H1 (cell line): ENCODE results near the gene C19orf38. TPM values are rescaled to one million over a fixed set of nuclear protein-coding genes. Genes with fewer than 3 reads are reported as not detected.

Experiments
- CTCF ChIA-PET: fragments of 300-600 bp; sonication (Branson Sonifier 250); formaldehyde crosslinking; loops from one replicate; lab custom pipeline; 2021; ENCODE audit not compliant: partially characterized antibody; lab: Charles Lee
- POLR2A ChIA-PET: fragments of 300-600 bp; sonication (Branson Sonifier 250); formaldehyde crosslinking; loops from one replicate; lab custom pipeline; 2021; ENCODE audit warnings: inconsistent platforms; ENCODE audit not compliant: partially characterized antibody; lab: Charles Lee
- DNase-seq, 2 experiments: peaks; one replicate each; pipeline versions ENCODE4 v3.0.0 to v3.0.0-alpha.2; 2010 to 2022; ENCODE audit warnings: low spot score in 2 of 2, low read depth in 1 of 2, mixed read lengths in 1 of 2
- FAIRE-seq: peaks from 2 replicates; lab custom pipeline; 2011; peaks lifted over from hg19 to GRCh38; lab: Jason Lieb, UNC
- H2AFZ ChIP-seq: 2 replicates; pipeline ENCODE4 v1.8.1; 2012; ENCODE audit warnings: low read length, inconsistent platforms
- H2AK5ac ChIP-seq: 2 replicates; pipeline ENCODE4 v1.6.1; 2013; ENCODE audit warnings: low read depth, low read length
- H2BK120ac ChIP-seq: replicated peaks from 2 replicates; pipeline ENCODE3; 2013; ENCODE audit warnings: low read depth, low read length, inconsistent platforms
- H2BK12ac ChIP-seq: 2 replicates; pipeline ENCODE4 v1.6.1; 2013; ENCODE audit warnings: low read depth, low read length
- H2BK15ac ChIP-seq: 2 replicates; pipeline ENCODE4 v1.6.1; 2013; ENCODE audit warnings: low read length
- H2BK20ac ChIP-seq: 2 replicates; pipeline ENCODE4 v1.6.1; 2013; ENCODE audit warnings: low read length
- H2BK5ac ChIP-seq: 2 replicates; pipeline ENCODE4 v1.6.1; 2013; ENCODE audit warnings: low read depth, low read length
- H3K14ac ChIP-seq: 2 replicates; pipeline ENCODE4 v1.6.1; 2013; ENCODE audit warnings: inconsistent platforms; ENCODE audit not compliant: insufficient read length
- H3K18ac ChIP-seq: 2 replicates; pipeline ENCODE4 v1.6.1; 2013; ENCODE audit warnings: low read length; ENCODE audit errors: extremely low read depth
- H3K23ac ChIP-seq: 2 replicates; pipeline ENCODE4 v1.6.1; 2013; ENCODE audit warnings: inconsistent platforms; ENCODE audit not compliant: insufficient read length
- H3K23me2 ChIP-seq: 2 replicates; pipeline ENCODE4 v1.6.1; 2013; ENCODE audit warnings: low read depth, low read length
- H3K27ac ChIP-seq: 2 replicates; pipeline ENCODE4 v1.6.1; 2011; ENCODE audit warnings: low read depth, low read length, inconsistent platforms
- H3K27me3 ChIP-seq, 4 experiments: replicated peaks in 1 of 4; 1 replicate in 1 of 4; 2 replicates in 3 of 4; pipeline versions ENCODE4 v1.6.1 to v1.8.1; 2011 to 2013; ENCODE audit warnings: low read length in 3 of 4, mild to moderate bottlenecking in 3 of 4, inconsistent platforms in 2 of 4, mixed read lengths in 2 of 4, moderate library complexity in 1 of 4; ENCODE audit not compliant: control insufficient read depth in 3 of 4, insufficient read depth in 3 of 4; ENCODE audit errors: extremely low read depth in 1 of 4
- H3K36me3 ChIP-seq, 4 experiments: 2 replicates each; pipeline versions ENCODE4 v1.6.1 to v1.8.1; 2011 to 2013; ENCODE audit warnings: mild to moderate bottlenecking in 4 of 4, low read length in 3 of 4, moderate library complexity in 2 of 4, control low read depth in 1 of 4, inconsistent platforms in 1 of 4; ENCODE audit not compliant: insufficient read depth in 4 of 4, control insufficient read depth in 2 of 4
- H3K4ac ChIP-seq: replicated peaks from 2 replicates; pipeline ENCODE3; 2013; ENCODE audit warnings: low read length, low read depth, mixed read lengths, inconsistent platforms; ENCODE audit not compliant: insufficient read length
- H3K4me1 ChIP-seq, 4 experiments: replicated peaks in 1 of 4; 1 replicate in 1 of 4; 2 replicates in 3 of 4; pipeline versions ENCODE4 v1.6.1 to v1.8.1; 2011 to 2013; ENCODE audit warnings: low read length in 3 of 4, inconsistent platforms in 2 of 4, mixed read lengths in 1 of 4; ENCODE audit not compliant: insufficient read depth in 4 of 4, control insufficient read depth in 3 of 4
- H3K4me2 ChIP-seq, 2 experiments: 2 replicates each; pipeline versions ENCODE4 v1.6.1 to v1.8.1; 2011 to 2013; ENCODE audit warnings: low read depth in 2 of 2, low read length in 2 of 2, control low read depth in 1 of 2, inconsistent platforms in 1 of 2, mild to moderate bottlenecking in 1 of 2; ENCODE audit not compliant: insufficient read depth in 1 of 2
- H3K4me3 ChIP-seq, 4 experiments: fragments of 200-600, 300-600 bp in 1 of 4; sonication (generic), shearing (Covaris generic), sonication (Bioruptor Twin) in 1 of 4; 2 replicates each; pipeline versions ENCODE4 v1.5.1 to v1.8.1; 2011 to 2016; ENCODE audit warnings: low read length in 4 of 4, low read depth in 3 of 4, control low read depth in 2 of 4, inconsistent platforms in 2 of 4, mild to moderate bottlenecking in 2 of 4, mixed read lengths in 1 of 4, moderate library complexity in 1 of 4; ENCODE audit not compliant: insufficient read depth in 2 of 4; ENCODE audit errors: extremely low read depth in 1 of 4
- H3K56ac ChIP-seq: replicated peaks from 2 replicates; pipeline ENCODE3; 2013; ENCODE audit warnings: low read depth, mild to moderate bottlenecking, mixed read lengths, low read length, inconsistent platforms; ENCODE audit not compliant: insufficient read length
- H3K79me1 ChIP-seq: 2 replicates; pipeline ENCODE4 v1.6.1; 2013; ENCODE audit warnings: low read depth, low read length, control low read depth
- H3K79me2 ChIP-seq, 2 experiments: 2 replicates each; pipeline versions ENCODE4 v1.6.1 to v1.8.1; 2012 to 2013; ENCODE audit warnings: low read length in 2 of 2, mild to moderate bottlenecking in 2 of 2, inconsistent platforms in 1 of 2; ENCODE audit not compliant: insufficient read depth in 2 of 2, control insufficient read depth in 1 of 2
- H3K9ac ChIP-seq, 4 experiments: replicated peaks in 1 of 4; 1 replicate in 1 of 4; 2 replicates in 3 of 4; pipeline versions ENCODE4 v1.6.1 to v1.8.1; 2011 to 2013; ENCODE audit warnings: low read depth in 3 of 4, low read length in 3 of 4, control low read depth in 2 of 4, mild to moderate bottlenecking in 2 of 4, moderate library complexity in 2 of 4, inconsistent platforms in 1 of 4; ENCODE audit errors: extremely low read depth in 1 of 4
- H3K9me3 ChIP-seq, 2 experiments: 2 replicates each; pipeline versions ENCODE4 v1.6.1 to v1.8.1; 2012 to 2013; ENCODE audit warnings: mild to moderate bottlenecking in 2 of 2, moderate library complexity in 2 of 2, control low read depth in 1 of 2, inconsistent platforms in 1 of 2, low read depth in 1 of 2, low read length in 1 of 2, mixed read lengths in 1 of 2; ENCODE audit not compliant: insufficient read depth in 2 of 2
- H4K20me1 ChIP-seq, 2 experiments: replicated peaks in 1 of 2; 2 replicates each; pipeline versions ENCODE3 to v1.8.1; 2011 to 2013; ENCODE audit warnings: inconsistent platforms in 2 of 2, low read length in 2 of 2, mild to moderate bottlenecking in 1 of 2; ENCODE audit not compliant: insufficient read depth in 2 of 2, control insufficient read depth in 1 of 2
- H4K5ac ChIP-seq: 2 replicates; pipeline ENCODE4 v1.6.1; 2013; ENCODE audit warnings: low read length, low read depth, mixed read lengths, inconsistent platforms; ENCODE audit not compliant: insufficient read length
- H4K8ac ChIP-seq: 2 replicates; pipeline ENCODE4 v1.8.0; 2013; ENCODE audit warnings: mild to moderate bottlenecking, moderate library complexity, low read length, inconsistent platforms; ENCODE audit not compliant: insufficient read depth; ENCODE audit errors: extremely low read depth
- H4K91ac ChIP-seq: replicated peaks from 2 replicates; pipeline ENCODE3; 2013; ENCODE audit warnings: low read length, mixed read lengths, inconsistent platforms; ENCODE audit not compliant: insufficient read length
- BACH1 ChIP-seq: IDR thresholded peaks from 2 replicates; pipeline ENCODE4 v1.6.1; 2012; ENCODE audit warnings: low read length, improper control_type of control experiment
- BCL11A ChIP-seq, 2 experiments: IDR thresholded peaks; one replicate each; pipeline ENCODE4 v1.6.1; 2011; ENCODE audit warnings: low read depth in 2 of 2, low read length in 2 of 2, mild to moderate bottlenecking in 2 of 2
- CBX8 ChIP-seq: fragments of 300-800, 300-1000 bp; sonication (generic); IDR thresholded peaks from 2 replicates; pipeline ENCODE4 v1.7.1; 2016; ENCODE audit warnings: low read depth, low read length, borderline replicate concordance
- CTBP2 ChIP-seq: IDR thresholded peaks from 2 replicates; pipeline ENCODE4 v1.7.0; 2011; ENCODE audit warnings: borderline replicate concordance, mild to moderate bottlenecking, moderate library complexity, mixed read lengths, low read length; ENCODE audit not compliant: insufficient read depth, insufficient read length
- EP300 ChIP-seq, 2 experiments: IDR thresholded peaks; 1 replicate in 1 of 2; 2 replicates in 1 of 2; pipeline ENCODE4 v1.6.1; 2011 to 2012; ENCODE audit warnings: low read depth in 2 of 2, low read length in 2 of 2, mild to moderate bottlenecking in 2 of 2, borderline replicate concordance in 1 of 2, inconsistent platforms in 1 of 2, moderate library complexity in 1 of 2
- KDM1A ChIP-seq: fragments of 200-600, 300-600 bp; sonication (generic); IDR thresholded peaks from 2 replicates; pipeline ENCODE4 v1.7.1; 2016; ENCODE audit warnings: mild to moderate bottlenecking, low read length, borderline replicate concordance
- MAFK ChIP-seq: IDR thresholded peaks from 2 replicates; pipeline ENCODE4 v1.6.1; 2012; ENCODE audit warnings: low read depth, mild to moderate bottlenecking, improper control_type of control experiment, low read length
- RAD21 ChIP-seq, 2 experiments: IDR thresholded peaks in 1 of 2; conservative IDR thresholded peaks in 1 of 2; 2 replicates each; pipeline ENCODE4 v1.6.1; 2011; ENCODE audit warnings: low read depth in 2 of 2, low read length in 2 of 2, improper control_type of control experiment in 1 of 2, inconsistent platforms in 1 of 2, mild to moderate bottlenecking in 1 of 2, moderate library complexity in 1 of 2
- SP1 ChIP-seq: IDR thresholded peaks from 2 replicates; pipeline ENCODE4 v1.6.1; 2011; ENCODE audit warnings: low read depth, low read length
- SP2 ChIP-seq: IDR thresholded peaks from 2 replicates; pipeline ENCODE4 v1.6.1; 2012; ENCODE audit warnings: mild to moderate bottlenecking, low read length, inconsistent platforms
- TAF1 ChIP-seq: IDR thresholded peaks from 2 replicates; pipeline ENCODE4 v1.6.1; 2011; ENCODE audit warnings: mild to moderate bottlenecking, low read depth, low read length
- TEAD4 ChIP-seq: IDR thresholded peaks from 2 replicates; pipeline ENCODE4 v1.6.1; 2012; ENCODE audit warnings: low read depth, low read length, inconsistent platforms, mixed read lengths
- WGBS, 2 experiments: shearing (Covaris generic) in 1 of 2; methylation state at CpG; one replicate each; pipeline versions ENCODE4 v1.1.6 to v1.1.7; 2013 to 2015; ENCODE audit warnings: low lambda C conversion rate in 2 of 2, mixed read lengths in 2 of 2, inconsistent platforms in 1 of 2, low coverage in 1 of 2, missing lambda C conversion rate in 1 of 2; ENCODE audit not compliant: insufficient replicate concordance in 2 of 2, insufficient coverage in 1 of 2, insufficient read length in 1 of 2; ENCODE audit errors: extremely low coverage in 1 of 2, missing lambda C conversion rate in 1 of 2; 5-methylcytosine and 5-hydroxymethylcytosine counted together
- polyA plus RNA-seq, 7 experiments: library from polyadenylated mRNA; depleted of rRNA in 3 of 7; stranded (reverse) in 5 of 7; unstranded in 2 of 7; fragments of >200 nt in 5 of 7; fragments of 200-250 nt in 2 of 7; gene quantifications; 1 replicate in 5 of 7; 2 replicates in 1 of 7; 4 replicates in 1 of 7; pipeline versions ENCODE4 v1.2.1 to v1.2.3, GENCODE V29; 2011 to 2013; ENCODE audit warnings: missing spikeins in 2 of 7, mixed read lengths in 2 of 7
- total RNA-seq: library from RNA; stranded (reverse); fragmentation: NEBNext Ultra II Directional; extraction: Animal tissue kit (Norgen Biotek cat#: 25700); gene quantifications from 2 replicates; pipeline ENCODE4 v1.2.1, GENCODE V29; 2021

C19orf38 gene
- total and polyA plus RNA-seq, 2 of the 8 experiments (the other 6 are each of a cell fraction or from before 2014, with no cell fraction given), result 0.53 TPM; not detected in 1

- no peak overlapping the region for H3K56ac ChIP-seq
- H3K23me2 ChIP-seq, result no peaks in the 10 kb centered on the region
- ChIA-PET CTCF (interaction anchor here (0.8 to 3.0 kb wide), 19 partner anchors 9 to 404 kb away, joined by 3 to 14 read pairs (median 4); no protein-coding TSS in a partner anchor), POLR2A (interaction anchor here (0.9 to 1.5 kb wide), 3 partner anchors 16 to 270 kb away, joined by 3 to 6 read pairs (median 4); partner anchors contain the start of gene TMED1)
- H2BK120ac ChIP-seq, result no peak overlapping the region
- H3K4me3 ChIP-seq, result no peak overlapping the region
- 93% methylated on average over 7 of the region's 7 CpGs; no CpG with 5 or more reads in 1 of the 2 experiments for whole genome bisulfite sequencing, 2 experiments
- H3K4me2 ChIP-seq, result no peak overlapping the region
- no peak overlapping the region; the same call in 1 of the 2 replicates for H2BK5ac ChIP-seq
- no peak overlapping the region for H3K14ac ChIP-seq
- H3K27me3 ChIP-seq, result no peaks in the 10 kb centered on the region
- H3K36me3 ChIP-seq, result peaks cover 14 to 23% (median 21%) of the 10 kb centered on the region in 4 experiments; a peak in 5 of 8 replicates
- H2BK15ac ChIP-seq, result no peak overlapping the region
- no peaks in the 10 kb centered on the region for H3K79me2 ChIP-seq
- H4K91ac ChIP-seq, result no peak overlapping the region
- no peak overlapping the region for H2BK20ac ChIP-seq
- no peak overlapping the region for H3K18ac ChIP-seq
- no peak overlapping the region for H3K9ac ChIP-seq
- H3K4me1 ChIP-seq, result no peaks in the 10 kb centered on the region; a peak in 1 of 7 replicates
- FAIRE-seq (no peak), DNase-seq (no peak)
- H2BK12ac ChIP-seq, result no peak overlapping the region
- H3K27ac ChIP-seq, result no peak overlapping the region
- H3K23ac ChIP-seq, result no peak overlapping the region
- H4K8ac ChIP-seq, result peak overlapping the region; percentile 41; the same call in 1 of the 2 replicates
- H3K9me3 ChIP-seq, result no peaks in the 10 kb centered on the region
- no peaks in the 10 kb centered on the region for H3K79me1 ChIP-seq
- no peak overlapping the region for H4K5ac ChIP-seq
- H2AFZ ChIP-seq, result no peak overlapping the region
- peaks cover 1 to 10% of the 10 kb centered on the region in 2 experiments for H4K20me1 ChIP-seq
- H2AK5ac ChIP-seq, result no peak overlapping the region
- H3K4ac ChIP-seq, result no peak overlapping the region
- TF ChIP-seq TEAD4, result no peak
- TF ChIP-seq CTBP2, result no peak
- TF ChIP-seq SP2, result no peak
- TF ChIP-seq BCL11A (IDR thresholded peaks at IDR 0.05; ENCODE audit: low read depth in 2 of 2, low read length in 2 of 2), result no peak
- no peak for TF ChIP-seq EP300 (IDR thresholded peaks at IDR 0.05; ENCODE audit: borderline replicate concordance in 1 of 2, low read depth in 2 of 2, low read length in 2 of 2)
- TF ChIP-seq KDM1A, result peak; percentile 62; the same call in 1 of the 2 replicates
- TF ChIP-seq CBX8, result no peak
- TF ChIP-seq TAF1, result no peak
- TF ChIP-seq RAD21 (IDR thresholded peaks at IDR 0.05 in 1 of 2, conservative IDR thresholded peaks at IDR 0.05 in 1 of 2; ENCODE audit: low read depth in 2 of 2, low read length in 2 of 2), result peak; percentile 19 to 39; a peak in 3 of 4 replicates
- no peak for TF ChIP-seq SP1
- TF ChIP-seq MAFK, result no peak
- no peak for TF ChIP-seq BACH1
Measured at GRCh38 chr19:10820173-10820572, 28.0 kb upstream of the C19orf38 start.
